H1 (cell line): Measurements from ENCODE around the gene MEIOSIN. TPM values are rescaled to one million over a fixed set of nuclear protein-coding genes. Genes with fewer than 3 reads are reported as not detected.

Experiments
- CTCF ChIA-PET: fragments of 300-600 bp; sonication (Branson Sonifier 250); formaldehyde crosslinking; loops from one replicate; lab custom pipeline; 2021; ENCODE audit not compliant: partially characterized antibody; lab: Charles Lee
- POLR2A ChIA-PET: fragments of 300-600 bp; sonication (Branson Sonifier 250); formaldehyde crosslinking; loops from one replicate; lab custom pipeline; 2021; ENCODE audit warnings: inconsistent platforms; ENCODE audit not compliant: partially characterized antibody; lab: Charles Lee
- DNase-seq, 2 experiments: peaks; one replicate each; pipeline versions ENCODE4 v3.0.0 to v3.0.0-alpha.2; 2010 to 2022; ENCODE audit warnings: low spot score in 2 of 2, low read depth in 1 of 2, mixed read lengths in 1 of 2
- FAIRE-seq: peaks from 2 replicates; lab custom pipeline; 2011; peaks lifted over from hg19 to GRCh38; lab: Jason Lieb, UNC
- H2AFZ ChIP-seq: 2 replicates; pipeline ENCODE4 v1.8.1; 2012; ENCODE audit warnings: low read length, inconsistent platforms
- H2AK5ac ChIP-seq: 2 replicates; pipeline ENCODE4 v1.6.1; 2013; ENCODE audit warnings: low read depth, low read length
- H2BK120ac ChIP-seq: replicated peaks from 2 replicates; pipeline ENCODE3; 2013; ENCODE audit warnings: low read depth, low read length, inconsistent platforms
- H2BK12ac ChIP-seq: 2 replicates; pipeline ENCODE4 v1.6.1; 2013; ENCODE audit warnings: low read depth, low read length
- H2BK15ac ChIP-seq: 2 replicates; pipeline ENCODE4 v1.6.1; 2013; ENCODE audit warnings: low read length
- H2BK20ac ChIP-seq: 2 replicates; pipeline ENCODE4 v1.6.1; 2013; ENCODE audit warnings: low read length
- H2BK5ac ChIP-seq: 2 replicates; pipeline ENCODE4 v1.6.1; 2013; ENCODE audit warnings: low read depth, low read length
- H3K14ac ChIP-seq: 2 replicates; pipeline ENCODE4 v1.6.1; 2013; ENCODE audit warnings: inconsistent platforms; ENCODE audit not compliant: insufficient read length
- H3K18ac ChIP-seq: 2 replicates; pipeline ENCODE4 v1.6.1; 2013; ENCODE audit warnings: low read length; ENCODE audit errors: extremely low read depth
- H3K23ac ChIP-seq: 2 replicates; pipeline ENCODE4 v1.6.1; 2013; ENCODE audit warnings: inconsistent platforms; ENCODE audit not compliant: insufficient read length
- H3K23me2 ChIP-seq: 2 replicates; pipeline ENCODE4 v1.6.1; 2013; ENCODE audit warnings: low read depth, low read length
- H3K27ac ChIP-seq: 2 replicates; pipeline ENCODE4 v1.6.1; 2011; ENCODE audit warnings: low read depth, low read length, inconsistent platforms
- H3K27me3 ChIP-seq, 4 experiments: replicated peaks in 1 of 4; 1 replicate in 1 of 4; 2 replicates in 3 of 4; pipeline versions ENCODE4 v1.6.1 to v1.8.1; 2011 to 2013; ENCODE audit warnings: low read length in 3 of 4, mild to moderate bottlenecking in 3 of 4, inconsistent platforms in 2 of 4, mixed read lengths in 2 of 4, moderate library complexity in 1 of 4; ENCODE audit not compliant: control insufficient read depth in 3 of 4, insufficient read depth in 3 of 4; ENCODE audit errors: extremely low read depth in 1 of 4
- H3K36me3 ChIP-seq, 4 experiments: 2 replicates each; pipeline versions ENCODE4 v1.6.1 to v1.8.1; 2011 to 2013; ENCODE audit warnings: mild to moderate bottlenecking in 4 of 4, low read length in 3 of 4, moderate library complexity in 2 of 4, control low read depth in 1 of 4, inconsistent platforms in 1 of 4; ENCODE audit not compliant: insufficient read depth in 4 of 4, control insufficient read depth in 2 of 4
- H3K4ac ChIP-seq: replicated peaks from 2 replicates; pipeline ENCODE3; 2013; ENCODE audit warnings: low read length, low read depth, mixed read lengths, inconsistent platforms; ENCODE audit not compliant: insufficient read length
- H3K4me1 ChIP-seq, 4 experiments: replicated peaks in 1 of 4; 1 replicate in 1 of 4; 2 replicates in 3 of 4; pipeline versions ENCODE4 v1.6.1 to v1.8.1; 2011 to 2013; ENCODE audit warnings: low read length in 3 of 4, inconsistent platforms in 2 of 4, mixed read lengths in 1 of 4; ENCODE audit not compliant: insufficient read depth in 4 of 4, control insufficient read depth in 3 of 4
- H3K4me2 ChIP-seq, 2 experiments: 2 replicates each; pipeline versions ENCODE4 v1.6.1 to v1.8.1; 2011 to 2013; ENCODE audit warnings: low read depth in 2 of 2, low read length in 2 of 2, control low read depth in 1 of 2, inconsistent platforms in 1 of 2, mild to moderate bottlenecking in 1 of 2; ENCODE audit not compliant: insufficient read depth in 1 of 2
- H3K4me3 ChIP-seq, 4 experiments: fragments of 200-600, 300-600 bp in 1 of 4; sonication (generic), shearing (Covaris generic), sonication (Bioruptor Twin) in 1 of 4; 2 replicates each; pipeline versions ENCODE4 v1.5.1 to v1.8.1; 2011 to 2016; ENCODE audit warnings: low read length in 4 of 4, low read depth in 3 of 4, control low read depth in 2 of 4, inconsistent platforms in 2 of 4, mild to moderate bottlenecking in 2 of 4, mixed read lengths in 1 of 4, moderate library complexity in 1 of 4; ENCODE audit not compliant: insufficient read depth in 2 of 4; ENCODE audit errors: extremely low read depth in 1 of 4
- H3K56ac ChIP-seq: replicated peaks from 2 replicates; pipeline ENCODE3; 2013; ENCODE audit warnings: low read depth, mild to moderate bottlenecking, mixed read lengths, low read length, inconsistent platforms; ENCODE audit not compliant: insufficient read length
- H3K79me1 ChIP-seq: 2 replicates; pipeline ENCODE4 v1.6.1; 2013; ENCODE audit warnings: low read depth, low read length, control low read depth
- H3K79me2 ChIP-seq, 2 experiments: 2 replicates each; pipeline versions ENCODE4 v1.6.1 to v1.8.1; 2012 to 2013; ENCODE audit warnings: low read length in 2 of 2, mild to moderate bottlenecking in 2 of 2, inconsistent platforms in 1 of 2; ENCODE audit not compliant: insufficient read depth in 2 of 2, control insufficient read depth in 1 of 2
- H3K9ac ChIP-seq, 4 experiments: replicated peaks in 1 of 4; 1 replicate in 1 of 4; 2 replicates in 3 of 4; pipeline versions ENCODE4 v1.6.1 to v1.8.1; 2011 to 2013; ENCODE audit warnings: low read depth in 3 of 4, low read length in 3 of 4, control low read depth in 2 of 4, mild to moderate bottlenecking in 2 of 4, moderate library complexity in 2 of 4, inconsistent platforms in 1 of 4; ENCODE audit errors: extremely low read depth in 1 of 4
- H3K9me3 ChIP-seq, 2 experiments: 2 replicates each; pipeline versions ENCODE4 v1.6.1 to v1.8.1; 2012 to 2013; ENCODE audit warnings: mild to moderate bottlenecking in 2 of 2, moderate library complexity in 2 of 2, control low read depth in 1 of 2, inconsistent platforms in 1 of 2, low read depth in 1 of 2, low read length in 1 of 2, mixed read lengths in 1 of 2; ENCODE audit not compliant: insufficient read depth in 2 of 2
- H4K20me1 ChIP-seq, 2 experiments: replicated peaks in 1 of 2; 2 replicates each; pipeline versions ENCODE3 to v1.8.1; 2011 to 2013; ENCODE audit warnings: inconsistent platforms in 2 of 2, low read length in 2 of 2, mild to moderate bottlenecking in 1 of 2; ENCODE audit not compliant: insufficient read depth in 2 of 2, control insufficient read depth in 1 of 2
- H4K5ac ChIP-seq: 2 replicates; pipeline ENCODE4 v1.6.1; 2013; ENCODE audit warnings: low read length, low read depth, mixed read lengths, inconsistent platforms; ENCODE audit not compliant: insufficient read length
- H4K8ac ChIP-seq: 2 replicates; pipeline ENCODE4 v1.8.0; 2013; ENCODE audit warnings: mild to moderate bottlenecking, moderate library complexity, low read length, inconsistent platforms; ENCODE audit not compliant: insufficient read depth; ENCODE audit errors: extremely low read depth
- H4K91ac ChIP-seq: replicated peaks from 2 replicates; pipeline ENCODE3; 2013; ENCODE audit warnings: low read length, mixed read lengths, inconsistent platforms; ENCODE audit not compliant: insufficient read length
- BCL11A ChIP-seq, 2 experiments: IDR thresholded peaks; one replicate each; pipeline ENCODE4 v1.6.1; 2011; ENCODE audit warnings: low read depth in 2 of 2, low read length in 2 of 2, mild to moderate bottlenecking in 2 of 2
- CHD1 ChIP-seq: IDR thresholded peaks from 2 replicates; pipeline ENCODE4 v1.6.1; 2012; ENCODE audit warnings: low read depth, low read length, improper control_type of control experiment
- EGR1 ChIP-seq: IDR thresholded peaks from 2 replicates; pipeline ENCODE4 v1.6.1; 2011; ENCODE audit warnings: low read depth, low read length, borderline replicate concordance
- HDAC2 ChIP-seq, 2 experiments: fragments of 300-600 bp in 1 of 2; sonication (generic) in 1 of 2; IDR thresholded peaks; 2 replicates each; pipeline ENCODE4 v1.6.1; 2011 to 2012; ENCODE audit warnings: low read depth in 2 of 2, low read length in 2 of 2, mild to moderate bottlenecking in 2 of 2, moderate library complexity in 2 of 2, borderline replicate concordance in 1 of 2, inconsistent platforms in 1 of 2
- HDAC6 ChIP-seq: IDR thresholded peaks from one replicate; pipeline ENCODE4 v1.7.1; 2012; ENCODE audit warnings: low read depth, mild to moderate bottlenecking, inconsistent platforms, low read length, moderate library complexity
- KDM4A ChIP-seq: IDR thresholded peaks from one replicate; pipeline ENCODE4 v1.7.1; 2012; ENCODE audit warnings: low read depth, mild to moderate bottlenecking, moderate library complexity, low read length, inconsistent platforms; ENCODE audit not compliant: severe bottlenecking
- POLR2A ChIP-seq, 2 experiments: IDR thresholded peaks; 1 replicate in 1 of 2; 2 replicates in 1 of 2; pipeline ENCODE4 v1.6.1; 2011; ENCODE audit warnings: low read depth in 2 of 2, low read length in 2 of 2, mild to moderate bottlenecking in 2 of 2; ENCODE audit errors: control extremely low read depth in 1 of 2
- POLR2AphosphoS5 ChIP-seq: IDR thresholded peaks from 2 replicates; pipeline ENCODE4 v1.6.1; 2011; ENCODE audit warnings: low read depth, low read length
- RAD21 ChIP-seq, 2 experiments: IDR thresholded peaks in 1 of 2; conservative IDR thresholded peaks in 1 of 2; 2 replicates each; pipeline ENCODE4 v1.6.1; 2011; ENCODE audit warnings: low read depth in 2 of 2, low read length in 2 of 2, improper control_type of control experiment in 1 of 2, inconsistent platforms in 1 of 2, mild to moderate bottlenecking in 1 of 2, moderate library complexity in 1 of 2
- RXRA ChIP-seq: IDR thresholded peaks from 2 replicates; pipeline ENCODE4 v1.6.1; 2011; ENCODE audit warnings: low read depth, mild to moderate bottlenecking, low read length, moderate library complexity; ENCODE audit not compliant: insufficient read depth
- SAP30 ChIP-seq: fragments of 300-600 bp; sonication (generic); IDR thresholded peaks from 2 replicates; pipeline ENCODE4 v1.7.1; 2012; ENCODE audit warnings: low read length, moderate library complexity, mild to moderate bottlenecking, inconsistent platforms; ENCODE audit not compliant: insufficient read depth, insufficient replicate concordance
- SRF ChIP-seq: IDR thresholded peaks from 2 replicates; pipeline ENCODE4 v1.6.1; 2011; ENCODE audit warnings: mild to moderate bottlenecking, low read depth, low read length, moderate library complexity
- WGBS, 2 experiments: shearing (Covaris generic) in 1 of 2; methylation state at CpG; one replicate each; pipeline versions ENCODE4 v1.1.6 to v1.1.7; 2013 to 2015; ENCODE audit warnings: low lambda C conversion rate in 2 of 2, mixed read lengths in 2 of 2, inconsistent platforms in 1 of 2, low coverage in 1 of 2, missing lambda C conversion rate in 1 of 2; ENCODE audit not compliant: insufficient replicate concordance in 2 of 2, insufficient coverage in 1 of 2, insufficient read length in 1 of 2; ENCODE audit errors: extremely low coverage in 1 of 2, missing lambda C conversion rate in 1 of 2; 5-methylcytosine and 5-hydroxymethylcytosine counted together
- polyA plus RNA-seq, 7 experiments: library from polyadenylated mRNA; depleted of rRNA in 3 of 7; stranded (reverse) in 5 of 7; unstranded in 2 of 7; fragments of >200 nt in 5 of 7; fragments of 200-250 nt in 2 of 7; gene quantifications; 1 replicate in 5 of 7; 2 replicates in 1 of 7; 4 replicates in 1 of 7; pipeline versions ENCODE4 v1.2.1 to v1.2.3, GENCODE V29; 2011 to 2013; ENCODE audit warnings: missing spikeins in 2 of 7, mixed read lengths in 2 of 7
- total RNA-seq: library from RNA; stranded (reverse); fragmentation: NEBNext Ultra II Directional; extraction: Animal tissue kit (Norgen Biotek cat#: 25700); gene quantifications from 2 replicates; pipeline ENCODE4 v1.2.1, GENCODE V29; 2021
- TF ChIP-seq, protein P1 (sequence below): IDR thresholded peaks from 2 replicates; pipeline ENCODE4 v1.6.1; 2011; ENCODE audit warnings: low read depth, mild to moderate bottlenecking, low read length; ENCODE audit not compliant: insufficient read depth

The MEIOSIN gene
- total and polyA plus RNA-seq, 2 of the 8 experiments (the other 6 are each of a cell fraction or from before 2014, with no cell fraction given) = 0.11 TPM; not detected in 1

GRCh38 chr19:45742969-45743368, 9.7 kb downstream of the MEIOSIN start:
- H2BK20ac ChIP-seq = no peak overlapping the region
- H3K9ac ChIP-seq = no peak overlapping the region
- FAIRE-seq (no peak), DNase-seq (no peak)
- no peak overlapping the region for H3K18ac ChIP-seq
- WGBS, 2 experiments = 74% methylated on average over 4 of the region's 4 CpGs; no CpG with 5 or more reads in 1 of the 2 experiments
- no peak overlapping the region for H3K14ac ChIP-seq
- no peak overlapping the region for H3K27ac ChIP-seq
- no peaks in the 10 kb centered on the region; a peak in 1 of 7 replicates for H3K27me3 ChIP-seq
- CTCF ChIA-PET = interaction anchor here (0.6 to 2.0 kb wide), 5 partner anchors 11 to 460 kb away, joined by 3 to 10 read pairs (median 3); partner anchors contain the start of gene SIX5
- no peaks in the 10 kb centered on the region for H3K23me2 ChIP-seq
- H3K36me3 ChIP-seq = no peaks in the 10 kb centered on the region
- no peak overlapping the region for H2BK5ac ChIP-seq
- H3K79me2 ChIP-seq = no peaks in the 10 kb centered on the region
- no peak overlapping the region for H3K4me2 ChIP-seq
- H3K4me1 ChIP-seq = no peaks in the 10 kb centered on the region
- no peak overlapping the region for H3K4ac ChIP-seq
- H3K79me1 ChIP-seq = no peaks in the 10 kb centered on the region
- no peak overlapping the region for H3K4me3 ChIP-seq
- no peak overlapping the region for H4K8ac ChIP-seq
- H2AK5ac ChIP-seq = no peak overlapping the region
- no peaks in the 10 kb centered on the region for H3K9me3 ChIP-seq
- H2BK15ac ChIP-seq = no peak overlapping the region
- POLR2A ChIA-PET = interaction anchor here (0.9 to 2.3 kb wide), 5 partner anchors 9 to 33 kb away, joined by 3 to 10 read pairs (median 5); no protein-coding TSS in a partner anchor
- H4K20me1 ChIP-seq = no peaks in the 10 kb centered on the region
- H3K56ac ChIP-seq = no peak overlapping the region
- no peak overlapping the region for H3K23ac ChIP-seq
- no peak overlapping the region for H2AFZ ChIP-seq
- no peak overlapping the region for H2BK120ac ChIP-seq
- no peak overlapping the region for H4K91ac ChIP-seq
- no peak overlapping the region for H2BK12ac ChIP-seq
- no peak overlapping the region for H4K5ac ChIP-seq
- TF ChIP-seq BCL11A (IDR thresholded peaks at IDR 0.05; ENCODE audit: low read depth in 2 of 2, low read length in 2 of 2) = no peak
- TF ChIP-seq EGR1 = no peak
- no peak for TF ChIP-seq RXRA
- no peak for TF ChIP-seq POLR2AphosphoS5
- TF ChIP-seq HDAC6 = no peak
- TF ChIP-seq, protein P1, sequence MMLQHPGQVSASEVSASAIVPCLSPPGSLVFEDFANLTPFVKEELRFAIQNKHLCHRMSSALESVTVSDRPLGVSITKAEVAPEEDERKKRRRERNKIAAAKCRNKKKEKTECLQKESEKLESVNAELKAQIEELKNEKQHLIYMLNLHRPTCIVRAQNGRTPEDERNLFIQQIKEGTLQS = no peak
- TF ChIP-seq HDAC2 (IDR thresholded peaks at IDR 0.05; ENCODE audit: borderline replicate concordance in 1 of 2, low read depth in 2 of 2, low read length in 2 of 2) = no peak
- no peak for TF ChIP-seq SAP30
- TF ChIP-seq CHD1 = no peak
- TF ChIP-seq RAD21 (IDR thresholded peaks at IDR 0.05 in 1 of 2, conservative IDR thresholded peaks at IDR 0.05 in 1 of 2; ENCODE audit: low read depth in 2 of 2, low read length in 2 of 2) = no peak
- no peak for TF ChIP-seq KDM4A
- no peak for TF ChIP-seq SRF
- no peak for TF ChIP-seq POLR2A (IDR thresholded peaks at IDR 0.05; ENCODE audit: control extremely low read depth in 1 of 2, low read depth in 2 of 2, low read length in 2 of 2)
